PFSK-1 (cell line): ENCODE results near the gene RPTN.

Experiments
- FOXP2 ChIP-seq: optimal IDR thresholded peaks from 2 replicates; pipeline ENCODE3; 2011; ENCODE audit warnings: borderline replicate concordance, control low read depth, inconsistent platforms; ENCODE audit not compliant: insufficient read depth; ENCODE audit errors: extremely low read length, extremely low read depth
- POLR2AphosphoS5 ChIP-seq: IDR thresholded peaks from 2 replicates; pipeline ENCODE4 v1.6.1; 2012; ENCODE audit warnings: low read depth, mild to moderate bottlenecking, control low read depth, low read length, moderate library complexity
- REST ChIP-seq, 2 experiments: IDR thresholded peaks; 2 replicates each; pipeline versions ENCODE4 v1.6.1 to v1.8.0; 2011 to 2012; ENCODE audit warnings: low read depth in 2 of 2, low read length in 2 of 2, control low read depth in 1 of 2, inconsistent platforms in 1 of 2, mild to moderate bottlenecking in 1 of 2, moderate library complexity in 1 of 2; ENCODE audit not compliant: insufficient read depth in 1 of 2
- SIN3A ChIP-seq: IDR thresholded peaks from 2 replicates; pipeline ENCODE4 v1.6.1; 2012; ENCODE audit warnings: mild to moderate bottlenecking, low read length, moderate library complexity, borderline replicate concordance; ENCODE audit not compliant: insufficient read depth
- TAF1 ChIP-seq: IDR thresholded peaks from 2 replicates; pipeline ENCODE4 v1.6.1; 2012; ENCODE audit warnings: low read length, control low read depth, borderline replicate concordance; ENCODE audit not compliant: insufficient read depth

Gene RPTN

GRCh38 chr1:152111515-152111968, 47.5 kb downstream of the RPTN start:
- TF ChIP-seq TAF1, result no peak
- TF ChIP-seq POLR2AphosphoS5, result no peak
- no peak for TF ChIP-seq FOXP2

- TF ChIP-seq POLR2AphosphoS5, result no peak
- TF ChIP-seq SIN3A, result no peak
- TF ChIP-seq FOXP2, result no peak
- TF ChIP-seq REST (IDR thresholded peaks at IDR 0.05; ENCODE audit: insufficient read depth in 1 of 2, low read depth in 2 of 2, low read length in 2 of 2), result no peak
- TF ChIP-seq TAF1, result no peak
These were observed 48.0 kb downstream of the RPTN start for GRCh38 chr1:152110860-152111514.

- no peak for TF ChIP-seq TAF1
- TF ChIP-seq SIN3A, result no peak
- TF ChIP-seq FOXP2, result no peak
- no peak for TF ChIP-seq REST (IDR thresholded peaks at IDR 0.05; ENCODE audit: insufficient read depth in 1 of 2, low read depth in 2 of 2, low read length in 2 of 2)
- TF ChIP-seq POLR2AphosphoS5, result no peak
These were observed 48.6 kb downstream of the RPTN start for GRCh38 chr1:152110365-152110859.

- TF ChIP-seq TAF1 (no peak), FOXP2 (no peak), REST (IDR thresholded peaks at IDR 0.05; ENCODE audit: insufficient read depth in 1 of 2, low read depth in 2 of 2, low read length in 2 of 2) (no peak), POLR2AphosphoS5 (no peak)
These were observed 49.1 kb downstream of the RPTN start for GRCh38 chr1:152109998-152110294.

GRCh38 chr1:152109231-152109997, 49.6 kb downstream of the RPTN start:
- TF ChIP-seq FOXP2 (no peak), TAF1 (no peak), SIN3A (no peak), POLR2AphosphoS5 (no peak), REST (IDR thresholded peaks at IDR 0.05; ENCODE audit: insufficient read depth in 1 of 2, low read depth in 2 of 2, low read length in 2 of 2) (no peak)
